Activated gamma-delta T cell (primary cell): ENCODE measurements around the gene PTOV1.
A peak's percentile ranks its signal among the peaks of the same experiment; 100 is the strongest.

Experiments used
- DNase-seq: peaks from one replicate; lab custom pipeline; 2025; lab: John Stamatoyannopoulos, UW

PTOV1 gene

GRCh38 chr19:49873834-49874233, 22.9 kb downstream of the PTOV1 start:
- DNase-seq: no peak

GRCh38 chr19:49874503-49875157, 23.7 kb downstream of the PTOV1 start:
- DNase-seq: no peak

GRCh38 chr19:49875177-49875576, 24.2 kb downstream of the PTOV1 start:
- no peak for DNase-seq

- DNase-seq: no peak
These were observed 25.0 kb downstream of the PTOV1 start for GRCh38 chr19:49875857-49876421.

GRCh38 chr19:49876422-49877019, 25.6 kb downstream of the PTOV1 start:
- DNase-seq: peak; percentile 92

- peak; percentile 90 for DNase-seq
These were observed 26.3 kb downstream of the PTOV1 start, which contains the start of the genes AKT1S1 and TBC1D17 for GRCh38 chr19:49877020-49877878. AKT1S1 (minus strand) TSS chr19:49877355; CDS start chr19:49873295, 4,060 bp downstream. TBC1D17 (plus strand) TSS chr19:49877702; CDS start chr19:49877724, 22 bp downstream.

- peak; percentile 93 for DNase-seq
These were observed 27.2 kb downstream of the PTOV1 start for GRCh38 chr19:49877879-49878743.

- no peak for DNase-seq
These were observed 27.7 kb downstream of the PTOV1 start for GRCh38 chr19:49878744-49879070.

- no peak for DNase-seq
These were observed 28.4 kb downstream of the PTOV1 start for GRCh38 chr19:49879243-49879963.

GRCh38 chr19:49880162-49880869, 29.4 kb downstream of the PTOV1 start:
- no peak for DNase-seq

GRCh38 chr19:49881186-49881585, 30.2 kb downstream of the PTOV1 start:
- DNase-seq: no peak

GRCh38 chr19:49881672-49882394, 30.9 kb downstream of the PTOV1 start:
- DNase-seq: no peak

- no peak for DNase-seq
These were observed 31.7 kb downstream of the PTOV1 start for GRCh38 chr19:49882643-49883042.

GRCh38 chr19:49883094-49883493, 32.1 kb downstream of the PTOV1 start:
- DNase-seq: no peak

- DNase-seq: no peak
These were observed 33.1 kb downstream of the PTOV1 start for GRCh38 chr19:49884109-49884508.

- no peak for DNase-seq
These were observed 33.8 kb downstream of the PTOV1 start for GRCh38 chr19:49884760-49885159.

- no peak for DNase-seq
These were observed 36.2 kb downstream of the PTOV1 start for GRCh38 chr19:49887037-49887664.

GRCh38 chr19:49887665-49888509, 36.9 kb downstream of the PTOV1 start:
- DNase-seq: no peak
